Cardiac fibroblast (primary cell): ENCODE measurements around the gene SAE1.

Experiments
- DNase-seq, 2 donors: peaks; one replicate each; pipeline versions ENCODE4 v3.0.0 to v3.0.0-alpha.2; 2010; ENCODE audit warnings: low read depth in 2 of 2
- H3K4me3 ChIP-seq, 2 donors: replicated peaks in 1 of 2; 1 replicate in 1 of 2; 2 replicates in 1 of 2; pipeline ENCODE4 v1.5.1; 2011; ENCODE audit warnings: low read depth in 2 of 2, low read length in 2 of 2, mild to moderate bottlenecking in 2 of 2, moderate library complexity in 1 of 2
- CTCF ChIP-seq: IDR thresholded peaks from one replicate; pipeline ENCODE4 v1.5.1; 2011; ENCODE audit warnings: low read depth, mild to moderate bottlenecking, low read length, inconsistent platforms

SAE1 gene

GRCh38 chr19:47176071-47176626, 45.5 kb downstream of the SAE1 start:
- no peak for TF ChIP-seq CTCF
- no peak overlapping the region for H3K4me3 ChIP-seq
- DNase-seq = peak; percentile 63 to 82

GRCh38 chr19:47176627-47177090, 46.0 kb downstream of the SAE1 start:
- no peak for TF ChIP-seq CTCF
- DNase-seq = peak; percentile 91 to 96
- H3K4me3 ChIP-seq = no peak overlapping the region

- TF ChIP-seq CTCF = no peak
- H3K4me3 ChIP-seq = no peak overlapping the region
- no peak for DNase-seq
These were observed 49.1 kb downstream of the SAE1 start for GRCh38 chr19:47179653-47180310.

GRCh38 chr19:47183601-47184000, 53.0 kb downstream of the SAE1 start:
- no peak for DNase-seq
- TF ChIP-seq CTCF = no peak
- no peak overlapping the region for H3K4me3 ChIP-seq

GRCh38 chr19:47186446-47187334, 56.1 kb downstream of the SAE1 start:
- no peak overlapping the region for H3K4me3 ChIP-seq
- no peak for TF ChIP-seq CTCF

GRCh38 chr19:47187335-47187655, 56.7 kb downstream of the SAE1 start:
- no peak for DNase-seq
- H3K4me3 ChIP-seq = no peak overlapping the region
- no peak for TF ChIP-seq CTCF

More at GRCh38 chr19:47186446-47187334, 56.1 kb downstream of the SAE1 start:
- DNase-seq = no peak
